Esophagus squamous epithelium (tissue), 4 donors: Measurements from ENCODE around the gene SHLD1.

Source experiments
- POLR2A ChIP-seq, 4 donors: fragments of 450-650 bp; IDR thresholded peaks; one replicate each; pipeline ENCODE4 v1.6.1; 2017; ENCODE audit warnings: antibody characterized with exemption in 4 of 4, mild to moderate bottlenecking in 4 of 4, moderate library complexity in 3 of 4
- TF ChIP-seq, protein P1 (sequence below), 6 experiments: fragments of 450-650 bp in 4 of 6; fragments of 200-600 bp in 2 of 6; sonication (generic) in 2 of 6; IDR thresholded peaks; one replicate each; pipeline ENCODE4 v1.5.1; 2016 to 2019; ENCODE audit warnings: antibody characterized with exemption in 6 of 6, mild to moderate bottlenecking in 4 of 6, moderate library complexity in 4 of 6

DNA sequence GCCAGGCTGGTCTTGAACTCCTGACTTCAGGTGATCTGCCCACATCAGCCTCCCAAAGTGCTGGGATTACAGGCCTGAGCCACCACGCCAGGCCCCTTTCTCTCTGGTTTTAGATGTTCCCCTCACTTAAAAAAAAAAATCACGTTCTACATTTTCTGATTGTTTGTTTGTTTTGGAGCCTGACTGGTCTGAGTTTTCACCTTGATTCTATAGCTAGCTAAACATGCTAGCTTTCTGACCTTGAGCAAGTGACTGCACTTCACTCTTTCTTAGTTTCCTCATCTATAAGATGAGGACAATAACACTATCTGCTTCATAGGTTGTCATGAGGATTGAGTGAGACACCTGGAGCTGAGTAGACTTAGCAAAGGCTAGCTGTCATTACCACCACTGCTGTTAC is 43.7 kb downstream of the SHLD1 start:
- TF ChIP-seq POLR2A (IDR thresholded peaks at IDR 0.05), result no peak
- TF ChIP-seq, protein P1, sequence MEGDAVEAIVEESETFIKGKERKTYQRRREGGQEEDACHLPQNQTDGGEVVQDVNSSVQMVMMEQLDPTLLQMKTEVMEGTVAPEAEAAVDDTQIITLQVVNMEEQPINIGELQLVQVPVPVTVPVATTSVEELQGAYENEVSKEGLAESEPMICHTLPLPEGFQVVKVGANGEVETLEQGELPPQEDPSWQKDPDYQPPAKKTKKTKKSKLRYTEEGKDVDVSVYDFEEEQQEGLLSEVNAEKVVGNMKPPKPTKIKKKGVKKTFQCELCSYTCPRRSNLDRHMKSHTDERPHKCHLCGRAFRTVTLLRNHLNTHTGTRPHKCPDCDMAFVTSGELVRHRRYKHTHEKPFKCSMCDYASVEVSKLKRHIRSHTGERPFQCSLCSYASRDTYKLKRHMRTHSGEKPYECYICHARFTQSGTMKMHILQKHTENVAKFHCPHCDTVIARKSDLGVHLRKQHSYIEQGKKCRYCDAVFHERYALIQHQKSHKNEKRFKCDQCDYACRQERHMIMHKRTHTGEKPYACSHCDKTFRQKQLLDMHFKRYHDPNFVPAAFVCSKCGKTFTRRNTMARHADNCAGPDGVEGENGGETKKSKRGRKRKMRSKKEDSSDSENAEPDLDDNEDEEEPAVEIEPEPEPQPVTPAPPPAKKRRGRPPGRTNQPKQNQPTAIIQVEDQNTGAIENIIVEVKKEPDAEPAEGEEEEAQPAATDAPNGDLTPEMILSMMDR (IDR thresholded peaks at IDR 0.05), result no peak
